Measurements from ENCODE around the gene CALM1. TPM values are rescaled to one million over a fixed set of nuclear protein-coding genes. Genes with fewer than 3 reads are reported as not detected.

CALM1 gene
- polyA plus RNA-seq, 1 experiment, result 251 TPM

DNA sequence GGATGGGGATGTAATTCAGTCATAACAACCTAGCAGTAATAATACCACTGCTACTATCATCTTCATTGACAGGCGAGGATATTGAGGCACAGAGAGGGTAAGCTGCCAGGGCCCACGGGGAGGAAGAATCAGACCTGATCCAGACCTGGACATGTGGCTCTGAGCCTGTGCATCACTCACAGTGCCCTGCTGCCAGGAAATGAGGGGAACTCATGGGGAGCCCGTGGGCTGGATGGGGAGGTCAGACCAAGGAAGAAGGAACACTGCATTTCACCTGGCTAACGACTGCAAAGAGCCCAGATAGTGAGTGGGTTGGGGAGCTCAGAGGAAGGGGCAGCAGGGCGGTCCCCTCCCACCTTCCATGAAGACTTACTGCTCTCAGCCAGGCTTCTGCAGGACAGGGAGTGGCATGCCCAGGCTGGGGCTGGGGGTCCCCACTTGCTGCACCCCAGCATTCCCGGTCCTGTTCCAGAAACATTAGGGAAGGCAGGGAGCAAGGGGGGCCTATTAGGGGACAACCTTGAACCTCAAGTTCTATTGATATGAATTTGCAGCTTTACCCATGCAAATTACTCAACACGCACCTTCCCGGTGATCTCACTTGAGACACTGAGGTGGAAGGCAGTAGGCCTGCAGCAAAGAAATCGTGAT is 37.7 kb downstream of the CALM1 start:
- TF ChIP-seq, protein P1, sequence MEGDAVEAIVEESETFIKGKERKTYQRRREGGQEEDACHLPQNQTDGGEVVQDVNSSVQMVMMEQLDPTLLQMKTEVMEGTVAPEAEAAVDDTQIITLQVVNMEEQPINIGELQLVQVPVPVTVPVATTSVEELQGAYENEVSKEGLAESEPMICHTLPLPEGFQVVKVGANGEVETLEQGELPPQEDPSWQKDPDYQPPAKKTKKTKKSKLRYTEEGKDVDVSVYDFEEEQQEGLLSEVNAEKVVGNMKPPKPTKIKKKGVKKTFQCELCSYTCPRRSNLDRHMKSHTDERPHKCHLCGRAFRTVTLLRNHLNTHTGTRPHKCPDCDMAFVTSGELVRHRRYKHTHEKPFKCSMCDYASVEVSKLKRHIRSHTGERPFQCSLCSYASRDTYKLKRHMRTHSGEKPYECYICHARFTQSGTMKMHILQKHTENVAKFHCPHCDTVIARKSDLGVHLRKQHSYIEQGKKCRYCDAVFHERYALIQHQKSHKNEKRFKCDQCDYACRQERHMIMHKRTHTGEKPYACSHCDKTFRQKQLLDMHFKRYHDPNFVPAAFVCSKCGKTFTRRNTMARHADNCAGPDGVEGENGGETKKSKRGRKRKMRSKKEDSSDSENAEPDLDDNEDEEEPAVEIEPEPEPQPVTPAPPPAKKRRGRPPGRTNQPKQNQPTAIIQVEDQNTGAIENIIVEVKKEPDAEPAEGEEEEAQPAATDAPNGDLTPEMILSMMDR (IDR thresholded peaks at IDR 0.05; ENCODE audit: insufficient read depth, low read depth, low read length), result no peak

GRCh38 chr14:90438841-90439240 is 42.0 kb downstream of the CALM1 start:
- TF ChIP-seq, protein P1 (IDR thresholded peaks at IDR 0.05; ENCODE audit: insufficient read depth, low read depth, low read length), result no peak
- ChIA-PET CTCF (no interaction called here), POLR2A (no interaction called here)
- Histone ChIP-seq H3K36me3 (ENCODE audit: control insufficient read depth, insufficient read depth, low read length) (no peaks in the 10 kb centered on the region), H3K27me3 (ENCODE audit: control insufficient read depth, insufficient read depth, low read length) (no peaks in the 10 kb centered on the region; the same call in none of the 2 replicates), H3K4me3 (ENCODE audit: low read depth, low read length) (no peak overlapping the region)
- DNase-seq (ENCODE audit: low read depth), result no peak

More for the DNA sequence above, 37.7 kb downstream of the CALM1 start:
- ChIA-PET POLR2A (no interaction called here), CTCF (no interaction called here)
- Histone ChIP-seq H3K27me3 (ENCODE audit: control insufficient read depth, insufficient read depth, low read length) (no peaks in the 10 kb centered on the region), H3K36me3 (ENCODE audit: control insufficient read depth, insufficient read depth, low read length) (no peaks in the 10 kb centered on the region), H3K4me3 (ENCODE audit: low read depth, low read length) (no peak overlapping the region)
- DNase-seq (ENCODE audit: low read depth), result no peak

- POLR2A ChIA-PET, result no interaction called here
- peak; percentile 12 for DNase-seq (ENCODE audit: low read depth)
- Histone ChIP-seq H3K27me3 (ENCODE audit: control insufficient read depth, insufficient read depth, low read length) (no peaks in the 10 kb centered on the region; the same call in none of the 2 replicates), H3K4me3 (ENCODE audit: low read depth, low read length) (no peak overlapping the region), H3K36me3 (ENCODE audit: control insufficient read depth, insufficient read depth, low read length) (no peaks in the 10 kb centered on the region)
- TF ChIP-seq, protein P1 (IDR thresholded peaks at IDR 0.05; ENCODE audit: insufficient read depth, low read depth, low read length), result no peak
- CTCF ChIA-PET, result interaction anchor here (0.6 kb wide), 1 partner anchor 263 kb away, joined by 4 read pairs; no protein-coding TSS in a partner anchor
Measured at GRCh38 chr14:90440021-90440451, 43.2 kb downstream of the CALM1 start.

- TF ChIP-seq, protein P1 (IDR thresholded peaks at IDR 0.05; ENCODE audit: insufficient read depth, low read depth, low read length), result no peak
- Histone ChIP-seq H3K27me3 (ENCODE audit: control insufficient read depth, insufficient read depth, low read length) (no peaks in the 10 kb centered on the region; the same call in none of the 2 replicates), H3K36me3 (ENCODE audit: control insufficient read depth, insufficient read depth, low read length) (no peaks in the 10 kb centered on the region), H3K4me3 (ENCODE audit: low read depth, low read length) (no peak overlapping the region)
- POLR2A ChIA-PET, result no interaction called here
- DNase-seq (ENCODE audit: low read depth), result no peak
- CTCF ChIA-PET, result interaction anchor here (0.6 kb wide), 1 partner anchor 263 kb away, joined by 4 read pairs; no protein-coding TSS in a partner anchor
Measured at GRCh38 chr14:90440592-90440991, 43.8 kb downstream of the CALM1 start.

- ChIA-PET CTCF (no interaction called here), POLR2A (no interaction called here)
- Histone ChIP-seq H3K27me3 (ENCODE audit: control insufficient read depth, insufficient read depth, low read length) (no peaks in the 10 kb centered on the region; the same call in none of the 2 replicates), H3K36me3 (ENCODE audit: control insufficient read depth, insufficient read depth, low read length) (no peaks in the 10 kb centered on the region), H3K4me3 (ENCODE audit: low read depth, low read length) (no peak overlapping the region)
- TF ChIP-seq, protein P1 (IDR thresholded peaks at IDR 0.05; ENCODE audit: insufficient read depth, low read depth, low read length), result no peak
- DNase-seq (ENCODE audit: low read depth), result no peak
Measured at GRCh38 chr14:90442388-90442787, 45.6 kb downstream of the CALM1 start.

Data from BJ (cell line).